Large intestine (tissue), 3 donors: Measurements from ENCODE around the gene MAML2. TPM values are rescaled to one million over a fixed set of nuclear protein-coding genes. Genes with fewer than 3 reads are reported as not detected.
A peak's percentile ranks its signal among the peaks of the same experiment; 100 is the strongest.

Experiments used
- DNase-seq, 2 donors: peaks; one replicate each; pipeline versions ENCODE4 v3.0.0 to v3.0.0-alpha.2; 2013
- H3K27ac ChIP-seq: one replicate; pipeline ENCODE4 v1.5.1; 2013; ENCODE audit warnings: low read length
- H3K27me3 ChIP-seq: 2 replicates; pipeline ENCODE4 v1.6.1; 2013; ENCODE audit warnings: low read length; ENCODE audit not compliant: control insufficient read depth, insufficient read depth
- H3K36me3 ChIP-seq: 2 replicates; pipeline ENCODE4 v1.6.1; 2013; ENCODE audit warnings: low read length; ENCODE audit not compliant: control insufficient read depth, insufficient read depth
- H3K4me1 ChIP-seq: one replicate; pipeline ENCODE4 v1.6.1; 2013; ENCODE audit warnings: low read length; ENCODE audit not compliant: control insufficient read depth, insufficient read depth
- H3K4me3 ChIP-seq: one replicate; pipeline ENCODE4 v1.5.1; 2013; ENCODE audit warnings: low read length
- H3K9me3 ChIP-seq: one replicate; pipeline ENCODE4 v1.6.1; 2013; ENCODE audit warnings: mild to moderate bottlenecking, low read depth, low read length, moderate library complexity; ENCODE audit not compliant: control insufficient read depth
- WGBS: methylation state at CpG from one replicate; pipeline ENCODE4 v1.1.5; 2013; ENCODE audit warnings: low lambda C conversion rate; ENCODE audit not compliant: insufficient coverage; 5-methylcytosine and 5-hydroxymethylcytosine counted together
- polyA plus RNA-seq: library from polyadenylated mRNA; unstranded; fragments of 120-200 nt; gene quantifications from one replicate; pipeline ENCODE4 v1.2.1, GENCODE V29; 2013

Gene MAML2
- polyA plus RNA-seq, 1 donor, result 11.2 TPM

GRCh38 chr11:96215110-96215782 is 127.7 kb downstream of the MAML2 start:
- no CpG with 5 or more reads among the region's 7 CpGs for WGBS
- H3K9me3 ChIP-seq, result no peaks in the 10 kb centered on the region
- no peak overlapping the region for H3K4me3 ChIP-seq
- H3K27me3 ChIP-seq, result no peaks in the 10 kb centered on the region
- no peaks in the 10 kb centered on the region for H3K36me3 ChIP-seq
- peaks cover 23% of the 10 kb centered on the region for H3K4me1 ChIP-seq
- H3K27ac ChIP-seq, result peak overlapping the region; percentile 35
- peak in 1 of 2 donors; percentile 29 for DNase-seq

DNA sequence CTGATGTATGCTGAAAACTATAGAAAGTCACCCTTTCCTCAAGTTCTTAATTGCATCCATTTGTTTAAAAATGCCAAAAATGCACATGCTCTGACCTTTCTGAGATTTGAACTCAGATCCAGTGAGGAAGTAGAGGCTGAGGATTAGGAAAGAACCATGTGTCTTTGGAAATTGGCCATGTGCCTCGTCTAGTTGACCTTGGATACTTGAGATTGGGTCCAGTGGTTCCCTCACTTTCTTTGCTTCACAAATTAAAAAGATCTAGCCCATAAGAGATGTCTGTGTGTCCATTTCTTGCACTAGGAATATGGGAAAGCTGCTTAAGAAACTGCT is 128.3 kb downstream of the MAML2 start:
- Histone ChIP-seq H3K27ac (peak overlapping the region; percentile 35), H3K27me3 (no peaks in the 10 kb centered on the region), H3K36me3 (no peaks in the 10 kb centered on the region), H3K9me3 (no peaks in the 10 kb centered on the region), H3K4me1 (peaks cover 23% of the 10 kb centered on the region), H3K4me3 (no peak overlapping the region)
- no CpG with 5 or more reads among the region's 1 CpG for WGBS
- DNase-seq, result no peak

- no peak for DNase-seq
- no peaks in the 10 kb centered on the region for H3K27me3 ChIP-seq
- no CpG with 5 or more reads among the region's 2 CpGs for WGBS
- H3K9me3 ChIP-seq, result no peaks in the 10 kb centered on the region
- no peak overlapping the region for H3K27ac ChIP-seq
- H3K36me3 ChIP-seq, result no peaks in the 10 kb centered on the region
- peaks cover 31% of the 10 kb centered on the region for H3K4me1 ChIP-seq
- no peak overlapping the region for H3K4me3 ChIP-seq
Observed at GRCh38 chr11:96213500-96213899, 129.5 kb downstream of the MAML2 start.

- H3K27me3 ChIP-seq, result no peaks in the 10 kb centered on the region
- WGBS, result 100% methylated on average over 1 of the region's 2 CpGs
- H3K9me3 ChIP-seq, result no peaks in the 10 kb centered on the region
- H3K4me1 ChIP-seq, result peaks cover 36% of the 10 kb centered on the region
- no peak overlapping the region for H3K27ac ChIP-seq
- DNase-seq, result no peak
- no peaks in the 10 kb centered on the region for H3K36me3 ChIP-seq
- no peak overlapping the region for H3K4me3 ChIP-seq
Observed at GRCh38 chr11:96211436-96211835, 131.6 kb downstream of the MAML2 start.

DNA sequence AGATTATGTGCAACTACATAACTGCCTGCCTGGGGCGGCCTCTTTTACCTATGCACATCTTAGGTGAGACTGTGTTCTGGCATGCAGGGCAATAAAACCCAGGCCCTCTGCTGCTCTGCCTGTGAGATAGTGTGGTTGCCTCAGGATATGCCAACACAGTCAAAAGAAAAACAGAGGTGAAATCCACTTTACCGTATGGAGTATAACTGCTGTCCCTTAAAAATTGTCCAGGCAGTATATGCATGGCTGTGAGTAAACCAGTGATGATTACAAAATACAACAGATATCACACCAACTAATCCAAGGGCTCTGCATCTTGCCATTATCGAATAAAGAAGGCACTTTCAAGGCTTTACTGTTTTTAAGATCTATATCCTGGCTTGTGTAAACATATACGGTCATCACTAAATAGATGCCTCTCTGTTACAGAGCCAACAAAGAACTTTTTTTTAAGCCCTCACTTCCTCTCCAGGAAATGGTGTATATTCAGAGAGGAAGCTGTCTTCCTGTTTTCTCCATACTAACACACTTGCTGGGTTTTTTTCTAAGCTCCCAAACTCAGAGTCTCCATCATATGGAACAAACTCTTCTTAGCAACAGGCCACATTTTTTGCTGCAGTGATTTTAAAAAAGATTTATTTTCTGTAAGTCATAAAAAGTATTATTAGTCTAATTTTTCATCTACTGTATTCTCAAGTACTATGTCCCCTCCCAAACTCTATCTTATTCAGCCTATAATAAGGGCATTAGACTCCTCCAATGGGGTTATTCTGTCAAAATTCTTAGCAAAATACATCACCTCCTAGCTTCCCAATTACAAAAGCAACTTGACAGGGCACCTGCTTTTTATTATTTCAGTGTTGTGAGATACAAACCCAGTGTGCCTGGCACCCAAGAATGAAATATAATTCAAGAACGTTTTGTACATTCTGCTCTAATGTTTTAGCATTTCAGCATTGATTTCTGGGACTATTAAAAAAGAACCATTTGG is 135.2 kb downstream of the MAML2 start:
- WGBS, result 89% methylated on average over 1 of the region's 5 CpGs
- peaks cover 28% of the 10 kb centered on the region for H3K4me1 ChIP-seq
- peak overlapping the region; percentile 59 for H3K27ac ChIP-seq
- no peak overlapping the region for H3K4me3 ChIP-seq
- H3K27me3 ChIP-seq, result no peaks in the 10 kb centered on the region
- no peaks in the 10 kb centered on the region for H3K9me3 ChIP-seq
- no peaks in the 10 kb centered on the region for H3K36me3 ChIP-seq
- DNase-seq, result peak; percentile 62 to 76

DNA sequence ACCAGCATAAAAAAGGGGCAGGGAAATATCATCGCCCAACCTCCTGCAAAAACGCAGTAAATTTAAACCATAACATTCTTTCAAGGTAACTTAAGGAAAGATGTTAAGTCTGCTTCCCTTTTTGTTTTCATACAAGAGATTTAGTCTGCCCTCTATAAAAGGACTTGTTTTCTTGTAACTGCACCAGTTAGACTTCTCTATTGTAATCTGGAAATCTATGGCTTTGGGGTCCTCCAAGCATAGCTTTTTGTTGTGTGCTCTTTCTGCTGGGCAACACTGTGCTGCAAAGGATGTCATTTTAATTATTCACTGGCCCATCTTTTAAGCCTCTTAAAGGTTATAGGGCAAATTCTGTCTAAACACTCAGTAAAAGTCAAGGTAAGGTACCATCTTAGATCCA is 136.0 kb downstream of the MAML2 start:
- Histone ChIP-seq H3K9me3 (no peaks in the 10 kb centered on the region), H3K36me3 (no peaks in the 10 kb centered on the region), H3K4me3 (no peak overlapping the region), H3K27me3 (no peaks in the 10 kb centered on the region), H3K27ac (peak overlapping the region; percentile 59), H3K4me1 (peaks cover 21% of the 10 kb centered on the region)
- no peak for DNase-seq
- WGBS, result no CpG with 5 or more reads among the region's 2 CpGs

DNA sequence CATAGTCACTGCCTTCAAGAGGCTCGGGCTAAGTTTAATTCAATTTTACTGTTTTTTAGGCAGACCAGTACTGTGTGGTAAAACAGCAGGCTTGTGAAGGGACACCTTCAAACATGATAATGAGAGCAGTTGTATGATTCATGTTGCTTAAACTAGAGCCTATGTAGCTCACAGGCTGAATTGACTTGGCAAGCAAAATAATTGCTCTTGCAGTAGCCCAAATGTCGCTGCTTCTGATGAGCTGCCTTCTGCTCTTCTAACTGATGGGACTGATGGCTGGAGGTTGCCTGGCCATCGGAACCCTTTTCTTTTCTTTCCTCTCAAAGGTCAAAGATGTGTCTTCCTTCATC is 137.6 kb downstream of the MAML2 start:
- no peaks in the 10 kb centered on the region for H3K27me3 ChIP-seq
- H3K27ac ChIP-seq, result no peak overlapping the region
- 100% methylated on average over 1 of the region's 3 CpGs for WGBS
- DNase-seq, result no peak
- no peak overlapping the region for H3K4me3 ChIP-seq
- H3K4me1 ChIP-seq, result peaks cover 20% of the 10 kb centered on the region
- H3K9me3 ChIP-seq, result no peaks in the 10 kb centered on the region
- no peaks in the 10 kb centered on the region for H3K36me3 ChIP-seq

DNA sequence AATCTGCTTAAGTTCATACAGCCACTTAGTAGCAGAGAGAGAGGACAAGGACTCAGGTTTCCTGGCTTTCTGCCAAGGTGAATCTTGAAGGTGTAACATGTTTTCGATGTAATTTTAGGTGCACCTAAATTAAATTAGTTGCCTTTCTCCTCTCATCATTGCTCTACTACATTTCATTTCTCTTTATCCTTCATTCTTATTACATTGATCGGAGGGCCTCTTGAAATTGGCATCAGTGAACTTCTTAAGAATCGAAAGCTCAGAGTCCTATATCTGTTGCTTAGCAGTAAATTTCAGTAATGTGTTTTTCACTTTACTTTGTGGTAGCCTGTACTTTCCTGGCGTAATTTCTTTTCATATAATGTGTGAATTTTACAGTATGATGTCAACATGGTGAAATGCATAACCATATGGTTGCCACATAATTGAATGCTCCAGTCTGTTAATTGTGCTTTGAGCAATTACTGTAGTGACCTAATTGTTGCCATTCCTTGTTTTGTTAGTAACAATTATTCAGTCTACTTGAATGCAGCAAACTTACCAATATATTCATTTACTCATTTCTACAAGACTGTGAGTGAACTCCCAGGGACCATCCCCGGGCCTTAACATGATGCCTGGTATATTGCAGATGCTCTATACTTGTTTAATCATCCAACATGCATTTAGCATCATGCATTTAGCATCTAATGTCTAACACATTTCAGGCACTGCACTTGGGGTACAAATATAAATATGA is 138.1 kb downstream of the MAML2 start:
- no peaks in the 10 kb centered on the region for H3K36me3 ChIP-seq
- peaks cover 20% of the 10 kb centered on the region for H3K4me1 ChIP-seq
- 71% methylated on average over 1 of the region's 5 CpGs for WGBS
- DNase-seq, result no peak
- no peaks in the 10 kb centered on the region for H3K9me3 ChIP-seq
- no peak overlapping the region for H3K4me3 ChIP-seq
- no peak overlapping the region for H3K27ac ChIP-seq
- no peaks in the 10 kb centered on the region for H3K27me3 ChIP-seq

- peak in 1 of 2 donors; percentile 43 for DNase-seq
- Histone ChIP-seq H3K4me1 (peaks cover 20% of the 10 kb centered on the region), H3K27ac (no peak overlapping the region)
Observed at GRCh38 chr11:96204366-96204659, 138.7 kb downstream of the MAML2 start.

DNA sequence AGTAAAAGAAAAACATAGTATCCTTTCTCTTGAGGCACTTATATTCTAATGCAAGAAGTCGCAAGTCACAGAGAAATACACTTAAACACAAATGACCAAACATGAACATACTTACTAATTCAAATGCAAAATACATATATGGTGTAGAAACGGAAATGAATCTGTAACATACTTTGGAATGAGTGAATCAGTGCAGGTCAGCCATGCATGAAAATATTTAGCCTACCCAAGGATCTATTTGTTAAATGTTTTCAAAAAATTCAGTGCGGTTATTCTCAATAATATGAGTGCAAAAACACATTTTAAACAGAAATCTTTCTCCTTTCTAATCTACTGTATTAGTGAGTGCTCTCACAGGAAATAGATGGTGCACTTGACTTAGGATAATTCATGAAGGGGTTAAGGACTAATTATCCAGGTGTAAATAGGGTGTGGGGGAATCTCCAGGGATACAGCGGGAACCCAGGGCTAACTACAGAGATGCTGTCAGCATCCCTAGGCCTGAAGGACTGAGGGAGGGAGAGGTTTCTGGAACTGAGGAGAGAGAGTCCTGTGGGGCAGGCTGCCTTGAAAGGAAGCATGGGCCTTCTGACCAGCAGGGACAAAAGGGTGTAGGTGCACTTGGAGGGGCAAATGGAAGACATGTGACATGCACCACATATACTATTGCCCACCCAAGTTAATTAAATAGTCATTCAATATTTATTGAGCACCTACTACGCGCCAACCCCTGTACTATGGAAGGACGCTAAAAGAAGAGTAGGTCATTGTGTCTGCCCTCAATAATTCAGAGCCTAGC is 139.2 kb downstream of the MAML2 start:
- Histone ChIP-seq H3K36me3 (no peaks in the 10 kb centered on the region), H3K4me1 (peaks cover 15% of the 10 kb centered on the region), H3K27ac (peak overlapping the region; percentile 0), H3K4me3 (no peak overlapping the region), H3K9me3 (no peaks in the 10 kb centered on the region), H3K27me3 (no peaks in the 10 kb centered on the region)
- no peak for DNase-seq
- 100% methylated on average over 3 of the region's 7 CpGs for WGBS

More at GRCh38 chr11:96204366-96204659, 138.7 kb downstream of the MAML2 start:
- Histone ChIP-seq H3K27me3 (no peaks in the 10 kb centered on the region), H3K4me3 (no peak overlapping the region), H3K36me3 (no peaks in the 10 kb centered on the region), H3K9me3 (no peaks in the 10 kb centered on the region)
